Measurements from ENCODE around the gene PPM1A. TPM values are rescaled to one million over a fixed set of nuclear protein-coding genes. Genes with fewer than 3 reads are reported as not detected.

PPM1A gene
- total RNA-seq, 2 experiments from 2014 or later, result 40.5 to 47.2 TPM

DNA sequence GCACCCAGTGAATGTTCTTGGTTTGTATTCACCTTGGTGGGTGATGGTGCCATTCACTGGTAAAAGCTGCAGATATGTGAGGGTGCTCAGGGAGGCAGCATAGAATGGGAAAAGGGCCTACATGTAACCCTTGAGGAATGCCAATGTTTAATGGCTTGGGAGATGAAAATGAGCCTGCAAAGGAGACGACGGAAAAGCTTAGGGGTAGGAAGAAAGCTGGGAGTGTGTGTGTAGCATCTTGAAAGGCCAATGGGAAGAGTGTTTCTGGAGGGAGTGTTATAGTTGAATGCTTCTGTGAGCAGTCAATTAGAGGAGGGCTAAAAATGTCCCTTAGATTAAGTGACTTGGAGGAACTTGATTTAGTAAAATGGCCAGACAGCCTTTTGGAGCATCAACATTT lies 24.9 kb downstream of the PPM1A start:
- H3K27me3 Mint-ChIP-seq, result no peaks in the 10 kb centered on the region
- H3K9me3 Mint-ChIP-seq, result no peaks in the 10 kb centered on the region
- H3K4me1 Mint-ChIP-seq, result peaks cover 59% of the 10 kb centered on the region
- peaks cover 34% of the 10 kb centered on the region for H3K36me3 Mint-ChIP-seq
- H3K27ac Mint-ChIP-seq, result no peak overlapping the region
- DNase-seq, result no peak
- H3K4me3 Mint-ChIP-seq, result no peak overlapping the region

DNA sequence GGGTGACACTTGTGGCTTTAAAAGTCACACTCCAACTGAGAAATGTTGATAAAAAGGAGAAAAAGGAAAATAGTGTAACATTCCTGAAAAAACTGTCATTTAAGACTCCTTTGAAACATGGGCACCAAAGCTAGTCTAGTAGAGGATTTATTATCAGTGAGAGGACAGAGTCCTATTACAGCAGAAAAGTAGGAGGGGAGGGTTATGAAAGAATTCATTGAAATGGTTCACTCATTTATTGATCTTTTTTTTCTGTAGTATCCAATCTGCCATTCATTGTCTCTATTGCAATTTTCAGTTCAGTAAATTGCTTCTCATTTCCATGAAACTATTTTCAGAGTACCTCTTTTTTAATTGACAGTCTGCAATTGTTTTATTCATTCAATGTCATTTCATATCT lies 25.4 kb downstream of the PPM1A start:
- Mint-ChIP-seq H3K27me3 (no peaks in the 10 kb centered on the region), H3K27ac (no peak overlapping the region), H3K36me3 (peaks cover 29% of the 10 kb centered on the region), H3K4me3 (no peak overlapping the region), H3K9me3 (no peaks in the 10 kb centered on the region), H3K4me1 (peaks cover 59% of the 10 kb centered on the region)
- no peak for DNase-seq

DNA sequence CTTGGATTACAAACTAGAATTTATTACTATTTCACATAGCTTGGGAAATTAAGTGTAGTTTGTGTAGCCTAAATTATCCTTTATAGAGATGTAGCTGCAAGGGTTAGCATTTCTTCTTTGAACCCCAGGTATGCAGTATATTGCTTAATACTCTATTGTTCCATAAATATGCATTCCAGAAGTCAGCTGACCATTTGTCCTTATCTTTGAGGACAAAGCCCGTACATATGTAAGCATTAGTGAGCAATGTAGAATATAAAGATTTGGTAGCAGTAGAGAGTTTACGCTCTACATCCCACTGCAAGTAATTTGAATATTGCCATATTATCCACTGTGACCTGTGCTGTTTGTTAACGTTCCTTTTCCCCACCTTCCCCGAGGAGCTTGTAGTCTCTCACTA lies 26.9 kb downstream of the PPM1A start:
- H3K36me3 Mint-ChIP-seq, result peaks cover 19% of the 10 kb centered on the region
- DNase-seq, result no peak
- no peak overlapping the region for H3K4me3 Mint-ChIP-seq
- peaks cover 56% of the 10 kb centered on the region for H3K4me1 Mint-ChIP-seq
- no peaks in the 10 kb centered on the region for H3K27me3 Mint-ChIP-seq
- no peaks in the 10 kb centered on the region for H3K9me3 Mint-ChIP-seq
- H3K27ac Mint-ChIP-seq, result no peak overlapping the region

DNA sequence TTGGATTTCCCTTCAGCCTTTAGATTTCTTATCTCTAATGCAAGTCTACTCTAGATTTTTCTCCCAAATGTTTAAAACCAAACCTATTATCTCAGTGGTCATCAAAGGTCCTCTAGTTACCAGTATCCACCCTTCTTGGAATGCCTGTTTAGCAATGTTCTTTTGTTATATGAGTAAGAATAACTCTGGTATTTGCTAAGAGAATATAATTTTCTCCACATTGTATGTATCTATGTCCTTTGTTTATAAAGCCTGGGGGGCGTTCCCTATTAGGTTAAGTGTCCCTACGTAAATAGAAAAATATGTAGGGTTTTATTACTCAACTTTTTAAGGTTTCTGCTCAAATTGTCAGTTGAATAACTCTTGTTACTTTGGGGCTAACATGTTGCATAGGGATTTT lies 27.3 kb downstream of the PPM1A start:
- H3K4me1 Mint-ChIP-seq, result peaks cover 53% of the 10 kb centered on the region
- peaks cover 16% of the 10 kb centered on the region for H3K36me3 Mint-ChIP-seq
- no peak overlapping the region for H3K4me3 Mint-ChIP-seq
- no peaks in the 10 kb centered on the region for H3K9me3 Mint-ChIP-seq
- no peaks in the 10 kb centered on the region for H3K27me3 Mint-ChIP-seq
- no peak overlapping the region for H3K27ac Mint-ChIP-seq
- no peak for DNase-seq

DNA sequence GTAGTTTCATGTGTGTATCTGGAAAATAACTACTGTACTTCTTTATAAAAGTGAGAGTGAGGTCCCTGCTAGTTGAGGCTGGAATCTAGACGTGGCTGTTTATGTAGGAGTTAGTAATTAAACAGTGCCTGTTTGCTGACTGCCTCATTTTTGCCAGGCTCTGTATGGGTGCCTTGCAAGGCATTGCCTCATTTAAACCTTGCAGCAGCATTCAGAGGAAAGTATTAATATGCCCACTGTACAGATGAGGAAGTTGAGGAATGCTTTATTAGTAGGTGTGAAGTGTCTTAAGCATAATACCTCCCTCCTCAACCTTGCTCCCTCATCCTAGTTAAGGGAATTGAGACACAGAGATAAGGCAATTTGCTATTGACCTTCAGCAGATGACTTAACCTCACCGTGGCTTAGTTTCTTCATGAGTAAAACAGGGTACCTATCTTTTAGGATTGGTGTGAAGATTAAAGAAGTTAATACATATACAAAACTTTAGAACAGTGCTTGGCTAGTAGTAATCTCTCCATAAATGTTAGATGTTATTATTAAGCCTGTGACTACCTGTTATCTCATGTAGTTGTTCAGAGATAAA lies 28.7 kb downstream of the PPM1A start:
- Mint-ChIP-seq H3K9me3 (no peaks in the 10 kb centered on the region), H3K36me3 (peaks cover 19% of the 10 kb centered on the region), H3K27ac (no peak overlapping the region), H3K4me1 (peaks cover 44% of the 10 kb centered on the region), H3K27me3 (no peaks in the 10 kb centered on the region), H3K4me3 (no peak overlapping the region)
- no peak for DNase-seq

DNA sequence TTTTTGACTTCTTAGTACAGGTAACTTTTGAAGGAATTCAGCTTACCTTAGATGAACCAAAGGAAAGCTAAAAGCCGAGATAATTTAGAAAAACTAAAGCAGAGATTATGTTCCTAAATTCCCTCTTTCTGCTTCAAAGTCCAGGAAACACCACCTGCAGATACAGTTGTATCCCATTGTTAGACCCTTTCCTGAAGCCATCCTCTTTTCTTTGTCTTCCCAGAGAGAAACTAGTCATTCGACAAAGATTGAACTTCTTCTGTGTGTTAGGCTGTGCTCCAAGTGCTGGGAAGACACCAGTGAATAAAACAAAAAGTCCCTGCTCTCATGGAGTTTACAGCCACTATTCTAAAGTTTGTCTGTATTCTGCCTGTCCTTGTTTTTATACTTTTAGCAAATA lies 29.3 kb downstream of the PPM1A start:
- Mint-ChIP-seq H3K27me3 (no peaks in the 10 kb centered on the region), H3K4me3 (no peak overlapping the region), H3K9me3 (no peaks in the 10 kb centered on the region), H3K27ac (no peak overlapping the region), H3K4me1 (peaks cover 41% of the 10 kb centered on the region), H3K36me3 (peaks cover 23% of the 10 kb centered on the region)
- DNase-seq, result no peak

DNA sequence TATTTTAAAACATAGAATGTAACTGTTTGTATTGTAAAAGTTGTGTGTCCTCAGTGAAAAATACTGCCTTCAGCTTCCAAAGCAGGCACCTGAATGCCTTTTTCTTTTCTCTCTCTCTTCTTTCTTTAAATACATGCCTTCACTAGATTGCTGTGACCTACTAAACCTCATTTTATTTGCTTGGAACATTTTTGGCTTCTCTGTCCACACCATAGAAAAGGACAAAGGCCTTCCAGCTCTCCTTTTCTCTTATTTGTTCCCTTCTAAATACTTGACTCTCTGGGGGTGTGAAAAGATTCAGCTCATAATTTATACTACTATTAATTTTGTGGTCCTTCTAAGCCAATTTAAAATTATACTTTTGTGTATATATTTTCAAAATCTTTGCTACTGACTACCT lies 38.4 kb downstream of the PPM1A start:
- no peaks in the 10 kb centered on the region for H3K27me3 Mint-ChIP-seq
- H3K9me3 Mint-ChIP-seq, result no peaks in the 10 kb centered on the region
- H3K36me3 Mint-ChIP-seq, result peaks cover 20% of the 10 kb centered on the region
- peaks cover 6% of the 10 kb centered on the region for H3K4me1 Mint-ChIP-seq
- no peak overlapping the region for H3K27ac Mint-ChIP-seq
- no peak for DNase-seq
- H3K4me3 Mint-ChIP-seq, result no peak overlapping the region

DNA sequence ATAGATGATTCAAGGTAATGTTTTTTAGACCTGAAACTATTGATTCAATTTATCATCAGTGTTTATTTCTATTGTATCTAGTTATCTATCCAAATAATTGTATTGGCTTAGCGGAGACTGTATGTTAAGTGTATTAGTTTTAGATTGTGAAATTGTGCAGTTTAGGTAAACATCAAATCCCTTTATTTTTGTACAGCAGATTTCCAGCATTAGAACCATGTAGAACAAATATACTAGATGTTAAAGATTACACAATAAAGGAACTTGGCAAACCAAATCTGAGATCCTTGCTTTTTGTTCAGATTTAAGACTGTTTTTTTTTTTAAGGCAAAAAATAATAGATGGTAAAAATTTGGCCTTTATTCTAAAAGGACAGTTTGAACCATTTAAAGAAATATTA lies 39.3 kb downstream of the PPM1A start:
- H3K27ac Mint-ChIP-seq, result no peak overlapping the region
- H3K9me3 Mint-ChIP-seq, result no peaks in the 10 kb centered on the region
- H3K36me3 Mint-ChIP-seq, result peaks cover 15% of the 10 kb centered on the region
- no peak overlapping the region for H3K4me3 Mint-ChIP-seq
- H3K27me3 Mint-ChIP-seq, result no peaks in the 10 kb centered on the region
- peaks cover 2% of the 10 kb centered on the region for H3K4me1 Mint-ChIP-seq
- DNase-seq, result no peak

DNA sequence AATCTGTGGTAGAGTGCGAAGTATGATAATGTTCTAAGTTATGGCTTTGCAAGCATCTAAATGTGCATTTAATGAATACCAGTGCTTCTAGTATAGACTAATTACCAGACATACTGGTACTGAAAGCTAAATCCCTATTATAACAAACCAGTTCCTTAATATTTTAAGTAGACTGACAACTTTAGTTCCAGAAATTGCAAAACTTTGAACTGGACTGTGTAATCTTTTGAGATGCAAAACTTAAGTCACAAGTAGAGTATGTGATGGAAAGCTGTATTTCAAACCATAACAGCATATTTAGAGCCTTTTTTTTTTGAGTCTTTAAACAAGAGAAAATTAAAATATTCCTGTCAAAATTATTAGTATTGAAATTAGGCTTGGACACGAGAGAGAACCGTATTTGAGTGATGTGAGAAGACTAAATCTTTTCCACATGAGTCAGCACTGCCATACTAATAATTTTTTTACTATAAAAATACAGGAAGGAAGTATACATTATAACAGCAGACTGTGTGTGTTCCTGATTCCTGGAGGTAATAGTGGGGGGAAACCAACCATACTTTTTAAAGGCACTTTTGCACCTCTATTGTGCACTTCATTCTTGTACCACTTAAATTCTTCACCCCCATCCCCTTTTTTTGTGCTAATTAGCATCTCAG lies 45.5 kb downstream of the PPM1A start:
- no peak overlapping the region for H3K4me3 Mint-ChIP-seq
- H3K36me3 Mint-ChIP-seq, result peaks cover 11% of the 10 kb centered on the region
- no peak overlapping the region for H3K27ac Mint-ChIP-seq
- no peak for DNase-seq
- peaks cover 2% of the 10 kb centered on the region for H3K4me1 Mint-ChIP-seq
- H3K9me3 Mint-ChIP-seq, result no peaks in the 10 kb centered on the region
- no peaks in the 10 kb centered on the region for H3K27me3 Mint-ChIP-seq

DNA sequence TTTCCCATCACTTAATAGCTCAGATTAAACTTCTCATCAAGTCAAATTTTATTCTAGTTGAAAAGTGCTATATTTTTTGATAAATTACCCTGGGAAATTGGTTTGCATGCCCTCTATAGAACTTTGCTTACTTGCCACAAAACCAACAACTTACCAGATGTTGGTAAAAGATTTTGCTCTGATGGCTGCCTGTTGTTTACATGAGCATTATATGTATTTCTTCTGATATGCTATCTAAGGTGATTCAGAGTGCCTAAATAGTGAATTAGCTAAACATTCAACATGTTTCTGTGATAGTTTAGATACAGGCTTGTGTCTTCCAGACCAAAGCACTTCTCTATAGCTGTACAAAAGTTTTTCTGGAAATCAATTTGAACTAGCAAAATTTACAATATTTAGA lies 51.0 kb downstream of the PPM1A start:
- Mint-ChIP-seq H3K4me1 (peaks cover 2% of the 10 kb centered on the region), H3K9me3 (no peaks in the 10 kb centered on the region), H3K36me3 (peaks cover 3% of the 10 kb centered on the region), H3K4me3 (no peak overlapping the region), H3K27me3 (no peaks in the 10 kb centered on the region), H3K27ac (no peak overlapping the region)
- no peak for DNase-seq

DNA sequence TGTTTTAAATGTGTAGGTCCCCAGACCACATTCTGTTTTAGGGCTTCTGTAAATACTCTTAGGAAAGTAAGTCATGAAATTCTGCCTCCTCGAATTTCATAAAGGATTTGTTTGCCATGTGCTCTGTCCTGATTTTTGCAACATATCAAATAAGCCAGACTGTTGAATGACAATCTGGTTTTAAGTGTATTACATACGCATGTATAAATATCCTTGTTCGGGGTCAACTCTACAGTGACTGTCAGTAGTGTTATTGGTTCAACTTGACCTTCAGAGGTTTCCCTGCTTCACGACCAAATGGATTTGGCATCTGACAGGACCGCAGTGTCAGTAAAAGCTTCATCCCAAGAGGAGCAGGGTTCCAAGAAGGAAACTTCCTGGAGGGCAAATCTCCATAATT lies 52.7 kb downstream of the PPM1A start:
- Mint-ChIP-seq H3K4me3 (no peak overlapping the region), H3K27ac (no peak overlapping the region), H3K36me3 (peaks cover 3% of the 10 kb centered on the region), H3K9me3 (peaks cover 9% of the 10 kb centered on the region), H3K27me3 (no peaks in the 10 kb centered on the region), H3K4me1 (peaks cover 2% of the 10 kb centered on the region)
- no peak for DNase-seq

DNA sequence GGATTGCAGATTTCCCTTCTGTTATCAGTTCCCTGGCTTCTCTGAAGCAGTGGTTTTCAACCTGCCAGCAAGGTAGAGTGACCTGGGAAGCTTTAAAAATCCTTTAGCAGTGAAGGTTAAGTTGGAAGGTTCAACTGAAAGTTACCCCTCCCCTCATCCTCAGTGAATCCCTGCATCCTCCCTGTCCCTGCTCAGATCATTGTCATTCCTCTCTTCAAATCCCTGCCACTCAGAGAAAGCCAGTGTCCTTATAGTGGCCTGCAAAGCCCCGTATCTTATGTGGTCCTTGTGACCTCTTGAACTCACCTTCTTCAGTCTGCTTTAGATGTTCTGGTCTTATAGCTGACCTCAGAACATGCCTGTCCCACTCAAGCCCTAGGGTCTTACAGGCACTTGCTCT lies 53.6 kb downstream of the PPM1A start:
- Mint-ChIP-seq H3K4me1 (peaks cover 2% of the 10 kb centered on the region), H3K27ac (no peak overlapping the region), H3K27me3 (no peaks in the 10 kb centered on the region), H3K4me3 (no peak overlapping the region), H3K36me3 (peaks cover 2% of the 10 kb centered on the region), H3K9me3 (peaks cover 9% of the 10 kb centered on the region)
- no peak for DNase-seq

DNA sequence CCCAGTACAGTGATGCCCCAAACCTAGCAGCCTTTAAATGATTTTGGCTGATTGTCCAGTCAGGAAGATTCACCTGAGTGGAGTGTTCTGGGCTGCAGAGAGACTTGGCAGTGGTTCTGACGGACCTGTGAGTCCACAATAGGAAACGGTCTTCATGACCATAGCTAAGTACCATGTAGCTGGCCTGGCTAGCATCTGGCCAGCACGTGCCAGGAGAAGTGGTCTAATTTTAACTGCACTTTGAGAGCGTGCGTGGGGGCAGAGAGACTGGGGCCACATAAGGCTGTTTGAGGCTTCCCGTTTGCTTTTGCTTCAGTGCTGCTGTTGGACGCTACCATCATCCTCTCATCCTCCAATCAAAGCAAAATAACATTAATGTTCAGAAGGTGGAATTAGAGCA lies 54.7 kb downstream of the PPM1A start:
- Mint-ChIP-seq H3K4me1 (peaks cover 2% of the 10 kb centered on the region), H3K9me3 (peaks cover 9% of the 10 kb centered on the region), H3K27me3 (no peaks in the 10 kb centered on the region), H3K27ac (no peak overlapping the region), H3K4me3 (no peak overlapping the region), H3K36me3 (peaks cover 2% of the 10 kb centered on the region)
- DNase-seq, result no peak

DNA sequence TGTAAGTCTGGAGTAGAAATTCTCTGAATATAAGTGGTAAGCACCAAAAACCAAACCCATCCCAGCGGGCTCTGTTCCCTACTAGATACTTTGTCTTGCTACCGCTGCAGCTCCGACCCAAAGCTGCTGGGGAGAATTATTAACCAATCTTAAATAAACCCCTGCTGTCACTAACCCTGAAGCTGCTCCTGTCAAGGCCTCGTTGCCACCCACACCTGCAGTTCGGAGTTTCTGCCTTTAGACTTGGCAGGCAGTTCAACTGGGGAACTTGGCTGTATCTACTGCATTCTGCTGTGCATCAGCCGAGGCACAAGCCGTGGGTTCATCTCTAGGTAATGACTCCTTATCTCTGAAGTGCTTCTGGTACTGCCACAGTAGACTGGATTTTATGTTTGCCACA lies 55.5 kb downstream of the PPM1A start:
- H3K36me3 Mint-ChIP-seq, result peaks cover 2% of the 10 kb centered on the region
- peaks cover 2% of the 10 kb centered on the region for H3K4me1 Mint-ChIP-seq
- H3K27me3 Mint-ChIP-seq, result no peaks in the 10 kb centered on the region
- H3K9me3 Mint-ChIP-seq, result peaks cover 9% of the 10 kb centered on the region
- H3K27ac Mint-ChIP-seq, result no peak overlapping the region
- no peak overlapping the region for H3K4me3 Mint-ChIP-seq
- no peak for DNase-seq

DNA sequence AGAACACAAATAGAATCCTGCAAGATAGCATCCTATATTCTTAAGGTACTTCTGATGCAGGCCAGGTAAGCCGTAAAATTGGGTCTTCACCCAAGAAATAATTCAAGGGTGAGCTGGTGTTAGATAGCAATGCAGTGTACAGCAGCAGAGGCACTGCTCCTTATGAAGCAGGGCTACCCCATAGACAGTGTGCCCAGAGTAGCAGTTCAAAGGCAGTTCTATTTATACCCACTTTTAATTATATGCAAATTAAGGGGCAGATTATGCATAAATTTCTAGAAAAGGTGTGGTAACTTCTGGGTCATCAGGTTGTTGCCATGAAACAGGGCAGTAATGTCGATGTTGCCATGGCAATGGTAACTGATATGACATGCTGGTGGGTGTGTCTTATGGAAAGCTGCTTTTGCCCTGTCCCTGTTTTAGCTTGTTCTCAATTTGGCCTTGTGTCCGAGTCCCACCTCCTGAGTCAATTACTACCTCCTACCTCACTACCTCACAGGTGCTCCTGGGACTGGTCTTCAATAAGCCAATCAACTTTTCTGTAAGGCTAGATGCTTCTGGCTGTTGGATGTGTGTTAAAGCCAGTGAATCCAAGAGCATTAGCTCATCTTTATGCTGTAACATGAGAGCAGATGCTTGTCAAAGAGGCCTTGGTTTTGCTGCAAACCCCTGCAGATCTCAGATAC lies 61.0 kb downstream of the PPM1A start:
- Mint-ChIP-seq H3K4me3 (no peak overlapping the region), H3K36me3 (no peaks in the 10 kb centered on the region), H3K9me3 (peaks cover 9% of the 10 kb centered on the region), H3K4me1 (no peaks in the 10 kb centered on the region), H3K27ac (no peak overlapping the region), H3K27me3 (peaks cover 6% of the 10 kb centered on the region)
- DNase-seq, result no peak

DNA sequence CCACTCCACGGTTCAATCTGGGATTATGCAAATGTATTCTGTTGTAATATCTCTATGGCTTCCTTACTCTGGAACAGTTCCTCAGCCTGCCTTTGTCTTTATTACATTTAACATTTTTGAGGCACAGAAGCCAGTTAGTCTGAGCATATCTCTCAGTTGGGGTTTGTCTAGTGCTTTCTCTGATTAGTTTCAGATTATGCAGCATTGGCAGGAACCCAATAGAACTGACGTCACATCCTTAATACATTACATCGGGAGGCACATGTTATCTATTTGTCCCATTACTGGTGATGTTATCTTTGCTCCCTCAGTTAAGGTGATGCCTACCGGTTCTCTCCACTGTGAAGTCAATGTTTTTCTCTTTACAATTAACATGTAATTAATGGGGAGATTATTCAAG lies 62.4 kb downstream of the PPM1A start:
- no peak for DNase-seq
- H3K27ac Mint-ChIP-seq, result no peak overlapping the region
- peaks cover under 1% of the 10 kb centered on the region for H3K9me3 Mint-ChIP-seq
- no peak overlapping the region for H3K4me3 Mint-ChIP-seq
- peaks cover 16% of the 10 kb centered on the region for H3K27me3 Mint-ChIP-seq
- H3K36me3 Mint-ChIP-seq, result no peaks in the 10 kb centered on the region
- H3K4me1 Mint-ChIP-seq, result no peaks in the 10 kb centered on the region
